RWPE1 (cell line): ENCODE data around the gene MSANTD1.

Experiments used
- CTCF ChIA-PET: fragments of 350-600 bp; sonication (Branson Sonifier 250); formaldehyde crosslinking; extraction: SDS; loops from one replicate; lab custom pipeline; 2021; lab: Yijun Ruan, JAX
- POLR2A ChIA-PET: fragments of 400-600 bp; formaldehyde crosslinking; extraction: SDS; loops from one replicate; lab custom pipeline; 2020; ENCODE audit warnings: antibody characterized with exemption; ENCODE audit not compliant: low non-redundant PET; lab: Yijun Ruan, JAX
- DNase-seq: peaks from one replicate; pipeline ENCODE4 v3.0.0; 2012; ENCODE audit warnings: low spot score
- H3K27ac ChIP-seq: fragments of 450-650 bp; 2 replicates; pipeline ENCODE4 v1.5.1; 2017
- TF ChIP-seq, protein P1 (sequence below): fragments of 450-650 bp; conservative IDR thresholded peaks from 2 replicates; pipeline ENCODE4 v1.5.1; 2017; ENCODE audit warnings: low read depth, mild to moderate bottlenecking

MSANTD1 gene

DNA sequence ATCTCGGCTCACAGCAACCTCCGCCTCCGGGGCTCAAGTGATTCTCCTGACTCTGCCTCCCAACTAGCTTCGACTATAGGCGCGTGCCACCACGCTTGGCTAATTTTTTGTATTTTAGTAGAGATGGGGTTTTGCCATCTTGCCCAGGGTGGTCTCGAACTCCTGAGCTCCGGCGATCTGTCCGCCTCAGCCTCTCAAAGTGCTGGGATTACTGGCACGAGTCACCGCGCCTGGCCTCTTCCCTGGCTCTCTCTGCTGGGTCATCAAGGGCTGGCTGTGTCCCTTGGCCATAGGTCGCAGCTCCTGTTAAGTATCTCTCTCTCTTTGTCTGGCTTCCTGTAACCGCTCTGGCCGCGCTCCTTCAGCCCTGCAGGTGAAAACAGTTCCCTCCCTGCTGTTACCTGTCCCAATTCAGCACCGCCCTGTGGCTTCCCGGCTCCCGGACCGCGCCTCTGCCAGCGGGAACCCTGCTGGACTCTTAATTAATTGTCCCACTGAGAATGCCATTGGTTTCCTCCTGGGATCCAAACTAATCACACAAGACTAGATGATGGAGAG is 42.5 kb downstream of the MSANTD1 start:
- H3K27ac ChIP-seq = peak overlapping the region; percentile 92
- peak; percentile 16 for DNase-seq
- ChIA-PET CTCF (interaction anchor here (0.6 kb wide), 1 partner anchor 11 kb away, joined by 6 read pairs; no protein-coding TSS in a partner anchor), POLR2A (no interaction called here)
- TF ChIP-seq, protein P1, sequence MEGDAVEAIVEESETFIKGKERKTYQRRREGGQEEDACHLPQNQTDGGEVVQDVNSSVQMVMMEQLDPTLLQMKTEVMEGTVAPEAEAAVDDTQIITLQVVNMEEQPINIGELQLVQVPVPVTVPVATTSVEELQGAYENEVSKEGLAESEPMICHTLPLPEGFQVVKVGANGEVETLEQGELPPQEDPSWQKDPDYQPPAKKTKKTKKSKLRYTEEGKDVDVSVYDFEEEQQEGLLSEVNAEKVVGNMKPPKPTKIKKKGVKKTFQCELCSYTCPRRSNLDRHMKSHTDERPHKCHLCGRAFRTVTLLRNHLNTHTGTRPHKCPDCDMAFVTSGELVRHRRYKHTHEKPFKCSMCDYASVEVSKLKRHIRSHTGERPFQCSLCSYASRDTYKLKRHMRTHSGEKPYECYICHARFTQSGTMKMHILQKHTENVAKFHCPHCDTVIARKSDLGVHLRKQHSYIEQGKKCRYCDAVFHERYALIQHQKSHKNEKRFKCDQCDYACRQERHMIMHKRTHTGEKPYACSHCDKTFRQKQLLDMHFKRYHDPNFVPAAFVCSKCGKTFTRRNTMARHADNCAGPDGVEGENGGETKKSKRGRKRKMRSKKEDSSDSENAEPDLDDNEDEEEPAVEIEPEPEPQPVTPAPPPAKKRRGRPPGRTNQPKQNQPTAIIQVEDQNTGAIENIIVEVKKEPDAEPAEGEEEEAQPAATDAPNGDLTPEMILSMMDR = no peak

- peak; percentile 28 for DNase-seq
- ChIA-PET CTCF (interaction anchor here (0.6 kb wide), 1 partner anchor 26 kb away, joined by 3 read pairs; no protein-coding TSS in a partner anchor), POLR2A (no interaction called here)
- peak overlapping the region; percentile 92 for H3K27ac ChIP-seq
- TF ChIP-seq, protein P1 = no peak
Observed at GRCh38 chr4:3291969-3292570, 43.1 kb downstream of the MSANTD1 start.

DNA sequence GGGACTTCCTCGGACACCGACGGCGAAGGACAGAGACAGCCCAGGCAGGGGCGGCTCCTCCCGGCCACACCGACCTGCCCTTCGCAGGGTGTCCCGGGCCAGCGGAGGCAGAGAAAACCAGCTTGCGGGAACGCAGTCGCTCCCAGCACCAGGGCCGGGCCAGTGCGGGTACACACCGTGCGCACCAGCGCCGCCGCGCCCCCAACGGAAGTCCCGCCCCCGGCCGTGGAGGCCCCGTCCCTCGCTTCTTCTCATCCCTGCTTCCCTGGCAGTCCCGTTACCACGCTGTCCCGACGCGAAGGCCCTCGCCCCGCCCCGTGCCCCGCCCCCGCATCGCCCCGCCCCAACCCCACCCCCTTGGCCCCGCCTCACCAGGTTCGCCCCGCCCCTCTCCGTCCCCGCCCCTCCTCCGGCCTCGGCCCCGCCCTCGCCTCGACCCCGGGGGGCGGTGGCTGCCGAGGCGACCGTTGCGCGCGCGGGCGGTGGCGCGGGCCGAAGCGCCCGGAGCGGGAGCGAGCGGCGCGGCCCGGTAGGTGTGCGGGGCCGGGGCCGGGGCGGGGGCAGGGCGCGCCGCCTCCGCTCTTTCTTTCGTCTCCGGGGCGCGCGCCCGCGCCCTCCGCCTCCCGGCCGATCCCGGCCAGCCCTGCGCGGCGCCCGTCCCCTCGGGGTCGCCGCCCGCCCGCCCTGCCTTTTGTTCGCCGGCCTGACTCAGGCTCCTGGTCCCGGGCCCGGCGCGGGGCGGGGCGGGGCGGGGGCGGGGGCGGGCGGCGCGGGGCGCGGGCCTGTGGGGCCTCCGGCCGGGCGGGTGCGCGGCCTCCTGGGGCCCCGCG is 43.8 kb downstream of the MSANTD1 start, which contains the start of gene RGS12:
Gene RGS12, plus strand, starts transcription at position 451 of the 830 bp plus-strand sequence. CDS start 23,150 bp downstream, outside the sequence.
- TF ChIP-seq, protein P1 = no peak
- POLR2A ChIA-PET = interaction anchor here (0.8 kb wide), 1 partner anchor 148 kb away, joined by 8 read pairs; no protein-coding TSS in a partner anchor
- CTCF ChIA-PET = interaction anchor here (0.6 kb wide), 1 partner anchor 27 kb away, joined by 3 read pairs; no protein-coding TSS in a partner anchor
- H3K27ac ChIP-seq = peak within 1 kb of the TSS; percentile 92
- peak; percentile 95 for DNase-seq

DNA sequence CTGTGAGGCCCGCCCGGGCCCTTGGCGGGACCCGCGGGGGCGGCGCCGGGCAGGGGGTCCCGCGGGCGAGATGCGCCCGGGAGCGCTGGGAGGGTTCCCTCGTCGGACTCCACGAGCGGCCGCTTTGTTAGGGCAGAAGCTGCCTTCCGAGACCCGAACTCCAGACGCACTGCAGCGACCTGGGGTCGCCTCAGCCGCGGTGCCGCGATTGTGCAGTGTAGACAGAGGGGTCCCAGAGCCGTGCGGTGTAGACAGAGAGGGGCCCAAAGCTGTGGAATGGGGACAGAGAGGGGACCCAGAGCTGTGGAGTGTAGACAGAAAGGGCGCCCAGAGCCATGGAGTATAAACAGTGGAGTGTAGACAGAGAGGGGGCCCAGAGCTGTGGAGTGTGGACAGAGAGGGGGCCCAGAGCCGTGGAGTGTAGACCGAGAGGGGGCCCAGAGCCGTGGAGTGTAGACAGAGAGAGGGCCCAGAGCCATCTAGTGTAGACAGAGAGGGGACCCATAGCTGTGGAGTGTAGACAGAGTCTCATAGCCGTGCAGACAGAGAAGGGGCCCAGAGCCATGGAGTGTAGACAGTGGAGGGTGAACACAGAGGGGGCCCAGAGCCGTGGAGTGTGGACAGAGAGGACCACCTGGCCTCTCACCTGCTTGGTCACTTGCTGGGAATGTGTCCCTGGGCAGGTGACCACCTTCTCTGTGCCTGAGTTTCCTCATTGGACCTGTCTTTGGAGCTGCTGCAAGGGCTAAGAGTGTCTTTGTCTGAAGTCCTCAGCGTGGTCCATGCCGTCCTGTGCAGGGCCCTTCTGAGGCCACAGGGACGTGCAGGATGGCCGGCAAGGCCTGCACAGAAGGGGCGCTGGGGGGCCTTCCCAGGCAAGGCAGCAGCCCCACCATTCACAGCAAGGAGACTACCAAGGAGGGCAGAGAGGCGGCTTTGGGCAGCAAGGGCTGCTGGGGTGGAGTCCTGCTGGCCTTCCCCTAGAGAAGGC is 44.7 kb downstream of the MSANTD1 start:
- ChIA-PET POLR2A (interaction anchor here (0.8 kb wide), 1 partner anchor 148 kb away, joined by 8 read pairs; no protein-coding TSS in a partner anchor), CTCF (interaction anchor here (0.6 kb wide), 1 partner anchor 20 kb away, joined by 3 read pairs; no protein-coding TSS in a partner anchor)
- H3K27ac ChIP-seq = peak overlapping the region; percentile 92
- DNase-seq = no peak
- TF ChIP-seq, protein P1 = no peak

GRCh38 chr4:3294401-3295241 is 45.7 kb downstream of the MSANTD1 start:
- no peak for DNase-seq
- H3K27ac ChIP-seq = peak overlapping the region; percentile 92
- TF ChIP-seq, protein P1 = no peak
- ChIA-PET CTCF (interaction anchor here (0.6 kb wide), 1 partner anchor 19 kb away, joined by 3 read pairs; no protein-coding TSS in a partner anchor), POLR2A (no interaction called here)
